ENCODE results near the gene ERGIC2. TPM values are rescaled to one million over a fixed set of nuclear protein-coding genes. Genes with fewer than 3 reads are reported as not detected.

Gene ERGIC2
- total and polyA plus RNA-seq, 5 donors = 78.2 to 111 (median 99.8) TPM

DNA sequence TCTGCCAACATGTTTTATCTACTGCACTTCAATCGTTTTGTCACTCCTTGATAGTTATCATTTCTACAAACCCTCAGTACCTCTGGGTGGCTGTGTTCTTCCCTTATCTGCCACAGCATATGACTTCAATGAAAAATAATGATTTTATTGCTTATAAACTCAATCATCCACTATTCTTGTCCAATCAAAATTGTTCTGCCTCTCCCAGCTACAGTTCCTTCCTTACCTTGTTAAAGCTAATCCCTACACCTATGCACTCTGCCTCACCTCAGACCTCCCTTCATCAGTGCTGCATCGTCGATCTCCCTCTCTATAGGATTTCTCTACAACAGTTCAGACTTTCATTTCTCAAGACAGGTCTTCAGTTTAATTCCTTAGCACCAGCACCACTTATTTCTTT is 58.8 kb downstream of the ERGIC2 start:
- DNase-seq (no peak), ATAC-seq (no peak)
- Histone ChIP-seq H3K27ac (ENCODE audit: low read length) (no peak overlapping the region), H3K4me1 (ENCODE audit: control insufficient read depth, insufficient read depth, low read length) (peaks cover 1% of the 10 kb centered on the region), H3K27me3 (ENCODE audit: control insufficient read depth, insufficient read depth) (no peaks in the 10 kb centered on the region), H3K9me3 (ENCODE audit: control insufficient read depth, low read length) (no peaks in the 10 kb centered on the region), H3K4me3 (ENCODE audit: low read length) (no peak overlapping the region)
- intact Hi-C loops (cut with DNase I) = no loop called here
- 89% methylated on average over 3 of the region's 3 CpGs for WGBS

DNA sequence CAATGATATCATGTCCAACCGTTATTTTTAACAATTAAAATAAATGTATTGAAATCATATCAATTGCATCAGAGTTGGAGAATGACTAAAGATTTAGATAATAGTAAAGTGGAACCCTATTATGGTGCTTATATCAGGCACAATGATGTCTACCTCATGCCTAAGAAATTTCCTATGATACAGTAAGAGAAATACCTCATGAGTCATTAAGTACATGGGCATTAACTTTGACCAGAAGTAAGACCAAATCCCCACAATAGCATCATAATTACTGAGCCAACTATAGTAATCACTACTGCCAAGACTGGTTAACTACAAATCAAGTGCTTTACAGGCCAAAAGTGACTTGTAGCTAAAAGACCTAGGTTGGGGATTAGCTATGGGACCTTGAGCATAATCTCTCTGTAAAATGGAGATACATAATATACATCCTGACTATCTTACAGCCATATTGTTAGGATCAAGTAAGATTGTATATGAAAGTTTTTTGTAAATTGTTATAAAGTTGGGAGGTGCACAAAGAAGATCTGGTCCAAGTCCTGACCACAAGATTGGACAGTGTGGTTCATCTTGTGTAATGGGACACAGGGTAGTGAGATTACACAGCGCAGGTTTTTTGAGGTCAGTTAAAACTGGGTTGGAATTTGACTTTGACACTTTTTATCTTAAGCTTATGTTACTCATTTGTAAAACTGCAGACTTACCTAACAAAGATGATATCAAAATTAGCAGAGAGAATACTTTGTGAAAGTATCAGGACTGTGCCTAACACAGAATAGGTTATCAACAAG is 60.5 kb downstream of the ERGIC2 start:
- H3K9me3 ChIP-seq (ENCODE audit: control insufficient read depth, low read length) = no peaks in the 10 kb centered on the region
- DNase-seq (no peak), ATAC-seq (no peak)
- WGBS = 83% methylated on average over 2 of the region's 2 CpGs
- H3K4me1 ChIP-seq (ENCODE audit: control insufficient read depth, insufficient read depth, low read length) = peaks cover 1% of the 10 kb centered on the region
- H3K27ac ChIP-seq (ENCODE audit: low read length) = no peak overlapping the region
- intact Hi-C loops (cut with DNase I) = no loop called here
- no peak overlapping the region for H3K4me3 ChIP-seq (ENCODE audit: low read length)
- H3K27me3 ChIP-seq (ENCODE audit: control insufficient read depth, insufficient read depth) = no peaks in the 10 kb centered on the region

DNA sequence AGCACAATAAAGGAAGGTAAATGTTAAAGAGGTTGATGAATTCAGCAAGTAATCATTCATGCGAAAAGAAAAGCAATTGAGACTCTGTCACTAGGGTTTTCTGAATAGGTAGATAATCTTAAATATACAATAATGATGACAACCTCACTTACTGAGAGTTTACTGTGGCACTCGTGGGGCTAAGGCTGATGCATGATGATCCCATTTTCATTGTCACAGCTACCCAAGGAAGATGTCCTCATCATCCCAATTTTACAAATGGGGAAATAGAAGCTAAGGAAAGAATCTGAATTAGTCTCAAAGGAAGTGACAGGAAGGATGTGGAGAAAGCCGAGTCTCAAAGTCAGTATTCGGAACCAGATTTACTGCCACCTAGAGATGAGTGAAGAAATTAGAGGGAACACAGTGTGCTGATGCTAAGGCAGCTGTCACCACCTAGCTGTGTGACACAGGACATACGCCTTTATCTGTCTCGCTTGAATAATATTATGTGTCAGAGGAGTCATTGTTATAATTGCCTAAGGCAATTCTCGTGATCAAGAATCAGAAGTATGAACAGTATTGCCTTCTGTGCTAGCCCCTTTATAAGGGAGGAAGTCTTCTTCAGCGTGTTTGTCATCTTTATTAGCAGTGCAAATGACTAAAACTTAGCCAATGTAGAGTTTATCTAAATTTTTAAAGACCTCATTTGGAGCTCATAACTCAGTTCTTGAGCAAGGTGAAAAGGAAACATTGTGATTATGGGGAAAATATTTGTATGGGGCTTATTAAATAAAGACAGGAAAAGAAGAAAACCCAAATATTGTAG is 63.2 kb downstream of the ERGIC2 start:
- Histone ChIP-seq H3K4me1 (ENCODE audit: control insufficient read depth, insufficient read depth, low read length) (peaks cover 1% of the 10 kb centered on the region), H3K27ac (ENCODE audit: low read length) (peak overlapping the region; percentile 48), H3K9me3 (ENCODE audit: control insufficient read depth, low read length) (no peaks in the 10 kb centered on the region), H3K4me3 (ENCODE audit: low read length) (peak overlapping the region; percentile 39), H3K27me3 (ENCODE audit: control insufficient read depth, insufficient read depth) (no peaks in the 10 kb centered on the region)
- ATAC-seq = peak; percentile 97
- WGBS = 18% methylated on average over 8 of the region's 8 CpGs
- peak in 2 of 3 donors; percentile 49 to 77 for DNase-seq
- intact Hi-C loops (cut with DNase I) = loop anchor here in 1 of 4 donors (10.0 kb wide), 1 partner anchor 233 kb away; no protein-coding TSS in a partner anchor

GRCh38 chr12:29316752-29317151 is 64.2 kb downstream of the ERGIC2 start:
- 26% methylated on average over 4 of the region's 4 CpGs for WGBS
- Histone ChIP-seq H3K4me3 (ENCODE audit: low read length) (peak overlapping the region; percentile 39), H3K9me3 (ENCODE audit: control insufficient read depth, low read length) (no peaks in the 10 kb centered on the region), H3K27me3 (ENCODE audit: control insufficient read depth, insufficient read depth) (no peaks in the 10 kb centered on the region), H3K4me1 (ENCODE audit: control insufficient read depth, insufficient read depth, low read length) (peaks cover 1% of the 10 kb centered on the region), H3K27ac (ENCODE audit: low read length) (peak overlapping the region; percentile 25)
- intact Hi-C loops (cut with DNase I) = loop anchor here in 1 of 4 donors (10.0 kb wide), 1 partner anchor 232 kb away; no protein-coding TSS in a partner anchor
- DNase-seq (peak; percentile 34 to 72 (median 64)), ATAC-seq (peak; percentile 58 to 67)

GRCh38 chr12:29314416-29314815 is 66.6 kb downstream of the ERGIC2 start:
- Histone ChIP-seq H3K4me3 (ENCODE audit: low read length) (no peak overlapping the region), H3K27me3 (ENCODE audit: control insufficient read depth, insufficient read depth) (no peaks in the 10 kb centered on the region), H3K4me1 (ENCODE audit: control insufficient read depth, insufficient read depth, low read length) (no peaks in the 10 kb centered on the region), H3K27ac (ENCODE audit: low read length) (no peak overlapping the region), H3K9me3 (ENCODE audit: control insufficient read depth, low read length) (no peaks in the 10 kb centered on the region)
- ATAC-seq (no peak), DNase-seq (peak in 2 of 3 donors; percentile 24 to 62)
- intact Hi-C loops (cut with DNase I) = loop anchor here in 1 of 4 donors (10.0 kb wide), 1 partner anchor 230 kb away; no protein-coding TSS in a partner anchor
- 14% methylated on average over 2 of the region's 2 CpGs for WGBS

GRCh38 chr12:29310899-29311298 is 70.1 kb downstream of the ERGIC2 start:
- H3K9me3 ChIP-seq (ENCODE audit: control insufficient read depth, low read length) = no peaks in the 10 kb centered on the region
- no peak for DNase-seq
- H3K27ac ChIP-seq (ENCODE audit: low read length) = no peak overlapping the region
- no peaks in the 10 kb centered on the region for H3K27me3 ChIP-seq (ENCODE audit: control insufficient read depth, insufficient read depth)
- ATAC-seq = no peak
- intact Hi-C loops (cut with DNase I) = loop anchor here in 1 of 4 donors (10.0 kb wide), 1 partner anchor 226 kb away; no protein-coding TSS in a partner anchor
- H3K4me1 ChIP-seq (ENCODE audit: control insufficient read depth, insufficient read depth, low read length) = no peaks in the 10 kb centered on the region
- H3K4me3 ChIP-seq (ENCODE audit: low read length) = no peak overlapping the region
- WGBS = 95% methylated on average over 4 of the region's 4 CpGs

- ATAC-seq (no peak), DNase-seq (no peak)
- WGBS = 61% methylated on average over 4 of the region's 4 CpGs
- no peaks in the 10 kb centered on the region for H3K27me3 ChIP-seq (ENCODE audit: control insufficient read depth, insufficient read depth)
- H3K4me3 ChIP-seq (ENCODE audit: low read length) = no peak overlapping the region
- H3K4me1 ChIP-seq (ENCODE audit: control insufficient read depth, insufficient read depth, low read length) = no peaks in the 10 kb centered on the region
- no peaks in the 10 kb centered on the region for H3K9me3 ChIP-seq (ENCODE audit: control insufficient read depth, low read length)
- intact Hi-C loops (cut with DNase I) = no loop called here
- H3K27ac ChIP-seq (ENCODE audit: low read length) = no peak overlapping the region
Measured at GRCh38 chr12:29309320-29309902, 71.6 kb downstream of the ERGIC2 start.

GRCh38 chr12:29306682-29307081 is 74.3 kb downstream of the ERGIC2 start:
- H3K4me1 ChIP-seq (ENCODE audit: control insufficient read depth, insufficient read depth, low read length) = no peaks in the 10 kb centered on the region
- WGBS = 72% methylated on average over 2 of the region's 2 CpGs
- DNase-seq (no peak), ATAC-seq (no peak)
- no peaks in the 10 kb centered on the region for H3K9me3 ChIP-seq (ENCODE audit: control insufficient read depth, low read length)
- intact Hi-C loops (cut with DNase I) = no loop called here
- H3K4me3 ChIP-seq (ENCODE audit: low read length) = no peak overlapping the region
- H3K27me3 ChIP-seq (ENCODE audit: control insufficient read depth, insufficient read depth) = no peaks in the 10 kb centered on the region
- no peak overlapping the region for H3K27ac ChIP-seq (ENCODE audit: low read length)

- no peaks in the 10 kb centered on the region for H3K27me3 ChIP-seq (ENCODE audit: control insufficient read depth, insufficient read depth)
Measured at GRCh38 chr12:29306266-29306665, 74.7 kb downstream of the ERGIC2 start.

GRCh38 chr12:29304388-29304787 is 76.6 kb downstream of the ERGIC2 start:
- no peaks in the 10 kb centered on the region for H3K4me1 ChIP-seq (ENCODE audit: control insufficient read depth, insufficient read depth, low read length)
- H3K4me3 ChIP-seq (ENCODE audit: low read length) = no peak overlapping the region
- H3K27me3 ChIP-seq (ENCODE audit: control insufficient read depth, insufficient read depth) = no peaks in the 10 kb centered on the region
- intact Hi-C loops (cut with DNase I) = no loop called here
- H3K27ac ChIP-seq (ENCODE audit: low read length) = no peak overlapping the region
- DNase-seq (no peak), ATAC-seq (no peak)
- H3K9me3 ChIP-seq (ENCODE audit: control insufficient read depth, low read length) = no peaks in the 10 kb centered on the region

More at GRCh38 chr12:29306266-29306665, 74.7 kb downstream of the ERGIC2 start:
- ATAC-seq (no peak), DNase-seq (no peak)
- 49% methylated on average over 2 of the region's 2 CpGs for WGBS
- no peaks in the 10 kb centered on the region for H3K9me3 ChIP-seq (ENCODE audit: control insufficient read depth, low read length)
- H3K27ac ChIP-seq (ENCODE audit: low read length) = no peak overlapping the region
- H3K4me1 ChIP-seq (ENCODE audit: control insufficient read depth, insufficient read depth, low read length) = no peaks in the 10 kb centered on the region
- intact Hi-C loops (cut with DNase I) = no loop called here
- H3K4me3 ChIP-seq (ENCODE audit: low read length) = no peak overlapping the region

- no peaks in the 10 kb centered on the region for H3K4me1 ChIP-seq (ENCODE audit: control insufficient read depth, insufficient read depth, low read length)
- no peak overlapping the region for H3K27ac ChIP-seq (ENCODE audit: low read length)
- 91% methylated on average over 3 of the region's 3 CpGs for WGBS
- no peak overlapping the region for H3K4me3 ChIP-seq (ENCODE audit: low read length)
- no peaks in the 10 kb centered on the region for H3K9me3 ChIP-seq (ENCODE audit: control insufficient read depth, low read length)
- intact Hi-C loops (cut with DNase I) = no loop called here
- DNase-seq = no peak
- no peak for ATAC-seq
- no peaks in the 10 kb centered on the region for H3K27me3 ChIP-seq (ENCODE audit: control insufficient read depth, insufficient read depth)
Measured at GRCh38 chr12:29301114-29301513, 79.9 kb downstream of the ERGIC2 start.
